AG10803 (cell line): ENCODE measurements around the gene KAT14.
"Not testable (repeated sequence)": the region's sequence is repeated elsewhere in the genome, so short reads cannot be mapped to it uniquely, and the experiment has no call there.

Experiments
- DNase-seq: peaks from one replicate; pipeline ENCODE4 v3.0.0; 2010; ENCODE audit warnings: low read depth
- H3K4me3 ChIP-seq: 2 replicates; pipeline ENCODE4 v1.5.1; 2011; ENCODE audit warnings: mild to moderate bottlenecking, low read length, control low read depth
- TF ChIP-seq, protein P1 (sequence below): conservative IDR thresholded peaks from 2 replicates; pipeline ENCODE4 v1.5.1; 2011; ENCODE audit warnings: mild to moderate bottlenecking, low read length, control low read depth, inconsistent platforms

KAT14 gene

DNA sequence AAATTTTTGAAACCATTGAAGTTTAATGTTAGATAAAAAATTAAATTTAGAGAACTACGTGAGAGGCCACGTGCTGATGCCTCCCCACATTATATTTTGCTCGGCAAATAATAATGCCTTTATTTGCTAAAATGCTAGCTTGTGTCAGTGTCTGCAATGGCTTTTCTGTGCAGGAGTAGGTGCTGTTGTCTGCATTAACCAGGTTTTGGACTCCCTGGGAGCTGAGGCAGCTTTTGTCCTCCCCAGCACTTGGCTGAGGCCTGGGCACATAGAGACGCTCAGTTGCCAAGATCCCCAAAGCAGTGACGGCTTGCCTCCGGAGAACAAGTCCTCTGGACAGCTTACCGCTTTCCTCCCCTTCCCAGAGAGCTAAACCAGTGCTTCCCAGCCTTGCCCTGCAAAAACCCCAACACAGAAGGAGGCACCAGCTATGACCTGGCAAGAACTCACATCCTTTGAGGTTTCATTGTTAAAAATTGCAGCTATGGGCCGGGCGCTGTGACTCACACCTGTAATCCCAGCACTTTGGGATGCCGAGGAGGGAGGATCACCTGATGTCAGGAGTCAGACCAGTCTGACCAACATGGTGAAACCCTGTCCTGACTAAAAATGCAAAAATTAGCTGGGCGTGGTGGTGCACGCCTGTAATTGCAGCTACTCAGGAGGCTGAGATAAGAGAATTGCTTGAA lies 59.9 kb downstream of the KAT14 start:
- DNase-seq: no peak
- TF ChIP-seq, protein P1, sequence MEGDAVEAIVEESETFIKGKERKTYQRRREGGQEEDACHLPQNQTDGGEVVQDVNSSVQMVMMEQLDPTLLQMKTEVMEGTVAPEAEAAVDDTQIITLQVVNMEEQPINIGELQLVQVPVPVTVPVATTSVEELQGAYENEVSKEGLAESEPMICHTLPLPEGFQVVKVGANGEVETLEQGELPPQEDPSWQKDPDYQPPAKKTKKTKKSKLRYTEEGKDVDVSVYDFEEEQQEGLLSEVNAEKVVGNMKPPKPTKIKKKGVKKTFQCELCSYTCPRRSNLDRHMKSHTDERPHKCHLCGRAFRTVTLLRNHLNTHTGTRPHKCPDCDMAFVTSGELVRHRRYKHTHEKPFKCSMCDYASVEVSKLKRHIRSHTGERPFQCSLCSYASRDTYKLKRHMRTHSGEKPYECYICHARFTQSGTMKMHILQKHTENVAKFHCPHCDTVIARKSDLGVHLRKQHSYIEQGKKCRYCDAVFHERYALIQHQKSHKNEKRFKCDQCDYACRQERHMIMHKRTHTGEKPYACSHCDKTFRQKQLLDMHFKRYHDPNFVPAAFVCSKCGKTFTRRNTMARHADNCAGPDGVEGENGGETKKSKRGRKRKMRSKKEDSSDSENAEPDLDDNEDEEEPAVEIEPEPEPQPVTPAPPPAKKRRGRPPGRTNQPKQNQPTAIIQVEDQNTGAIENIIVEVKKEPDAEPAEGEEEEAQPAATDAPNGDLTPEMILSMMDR: no peak
- no peak overlapping the region for H3K4me3 ChIP-seq

DNA sequence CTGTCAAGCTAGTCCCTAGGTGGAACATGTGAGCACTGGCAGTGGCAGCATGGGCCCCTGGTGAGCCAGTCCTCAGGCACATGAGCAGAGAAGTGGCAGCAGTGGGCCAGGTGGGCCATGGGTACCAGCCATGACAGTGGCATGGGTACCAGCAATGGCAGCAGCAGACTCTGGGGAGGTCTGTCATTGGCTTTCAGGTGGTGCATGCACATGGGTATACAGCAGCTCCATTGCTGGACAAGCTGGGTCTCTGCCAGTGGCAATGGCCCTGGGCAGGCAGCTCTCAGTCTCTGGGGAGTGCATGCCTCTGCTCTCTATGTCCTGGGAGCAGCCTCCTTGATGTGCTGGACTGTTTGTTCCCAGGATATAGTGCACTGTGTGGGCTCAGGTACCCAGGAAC lies 65.3 kb downstream of the KAT14 start:
- no peak overlapping the region for H3K4me3 ChIP-seq
- DNase-seq: no peak
- TF ChIP-seq, protein P1: no peak

GRCh38 chr20:18203700-18204099 lies 66.0 kb downstream of the KAT14 start:
- not testable (repeated sequence) for DNase-seq, H3K4me3 ChIP-seq

GRCh38 chr20:18213002-18213401 lies 75.3 kb downstream of the KAT14 start:
- DNase-seq: no peak
- no peak overlapping the region for H3K4me3 ChIP-seq
- TF ChIP-seq, protein P1: no peak

DNA sequence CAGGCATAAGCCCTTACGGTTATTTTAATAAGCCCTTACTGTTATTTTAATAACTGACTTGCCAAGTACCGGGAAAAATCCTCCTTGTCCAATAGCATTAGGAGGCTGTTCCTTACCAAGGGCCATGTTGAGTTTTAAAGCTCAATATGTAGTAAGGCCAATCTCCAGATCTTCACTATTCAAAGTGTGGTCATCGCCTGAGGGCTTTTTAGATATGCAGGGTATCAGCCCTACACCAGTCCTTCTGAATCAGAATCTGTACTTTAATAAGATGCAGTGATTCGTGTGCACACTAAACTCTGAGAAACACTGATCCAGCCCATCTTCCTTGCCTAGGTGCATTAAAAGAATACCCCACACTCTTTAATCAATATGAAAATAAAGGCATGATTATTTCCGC lies 77.9 kb downstream of the KAT14 start:
- TF ChIP-seq, protein P1: no peak
- no peak overlapping the region for H3K4me3 ChIP-seq
- DNase-seq: no peak

- TF ChIP-seq, protein P1: no peak
- no peak for DNase-seq
Observed at GRCh38 chr20:18218280-18218679, 80.6 kb downstream of the KAT14 start.

GRCh38 chr20:18223409-18223808 lies 85.7 kb downstream of the KAT14 start:
- TF ChIP-seq, protein P1: no peak
- DNase-seq: no peak
- H3K4me3 ChIP-seq: no peak overlapping the region

More at GRCh38 chr20:18218280-18218679, 80.6 kb downstream of the KAT14 start:
- H3K4me3 ChIP-seq: no peak overlapping the region
